Large intestine (tissue), 3 donors: ENCODE measurements around the gene GPX4. TPM values are rescaled to one million over a fixed set of nuclear protein-coding genes. Genes with fewer than 3 reads are reported as not detected.

Source experiments
- DNase-seq, 2 donors: peaks; one replicate each; pipeline versions ENCODE4 v3.0.0 to v3.0.0-alpha.2; 2013
- H3K27ac ChIP-seq: one replicate; pipeline ENCODE4 v1.5.1; 2013; ENCODE audit warnings: low read length
- H3K27me3 ChIP-seq: 2 replicates; pipeline ENCODE4 v1.6.1; 2013; ENCODE audit warnings: low read length; ENCODE audit not compliant: control insufficient read depth, insufficient read depth
- H3K36me3 ChIP-seq: 2 replicates; pipeline ENCODE4 v1.6.1; 2013; ENCODE audit warnings: low read length; ENCODE audit not compliant: control insufficient read depth, insufficient read depth
- H3K4me1 ChIP-seq: one replicate; pipeline ENCODE4 v1.6.1; 2013; ENCODE audit warnings: low read length; ENCODE audit not compliant: control insufficient read depth, insufficient read depth
- H3K4me3 ChIP-seq: one replicate; pipeline ENCODE4 v1.5.1; 2013; ENCODE audit warnings: low read length
- H3K9me3 ChIP-seq: one replicate; pipeline ENCODE4 v1.6.1; 2013; ENCODE audit warnings: mild to moderate bottlenecking, low read depth, low read length, moderate library complexity; ENCODE audit not compliant: control insufficient read depth
- WGBS: methylation state at CpG from one replicate; pipeline ENCODE4 v1.1.5; 2013; ENCODE audit warnings: low lambda C conversion rate; ENCODE audit not compliant: insufficient coverage; 5-methylcytosine and 5-hydroxymethylcytosine counted together
- polyA plus RNA-seq: library from polyadenylated mRNA; unstranded; fragments of 120-200 nt; gene quantifications from one replicate; pipeline ENCODE4 v1.2.1, GENCODE V29; 2013

The GPX4 gene
- polyA plus RNA-seq, 1 donor, result 394 TPM

GRCh38 chr19:1135454-1135853 is 31.7 kb downstream of the GPX4 start:
- DNase-seq, result no peak
- Histone ChIP-seq H3K27me3 (no peaks in the 10 kb centered on the region), H3K27ac (peak overlapping the region; percentile 84), H3K4me3 (no peak overlapping the region), H3K36me3 (peaks cover 17% of the 10 kb centered on the region), H3K4me1 (peaks cover 41% of the 10 kb centered on the region), H3K9me3 (peaks cover 12% of the 10 kb centered on the region)
- no CpG with 5 or more reads among the region's 17 CpGs for WGBS

GRCh38 chr19:1136201-1136600 is 32.4 kb downstream of the GPX4 start:
- Histone ChIP-seq H3K9me3 (peaks cover 18% of the 10 kb centered on the region), H3K36me3 (peaks cover 17% of the 10 kb centered on the region), H3K4me3 (peak overlapping the region; percentile 30), H3K4me1 (peaks cover 38% of the 10 kb centered on the region), H3K27me3 (no peaks in the 10 kb centered on the region), H3K27ac (peak overlapping the region; percentile 84)
- peak; percentile 65 to 85 for DNase-seq
- no CpG with 5 or more reads among the region's 12 CpGs for WGBS

GRCh38 chr19:1136621-1137317 is 33.0 kb downstream of the GPX4 start:
- WGBS, result no CpG with 5 or more reads among the region's 25 CpGs
- no peak overlapping the region for H3K4me3 ChIP-seq
- peaks cover 20% of the 10 kb centered on the region for H3K9me3 ChIP-seq
- no peaks in the 10 kb centered on the region for H3K27me3 ChIP-seq
- H3K4me1 ChIP-seq, result peaks cover 32% of the 10 kb centered on the region
- peaks cover 19% of the 10 kb centered on the region for H3K36me3 ChIP-seq
- H3K27ac ChIP-seq, result peak overlapping the region; percentile 84
- DNase-seq, result no peak

- peaks cover 27% of the 10 kb centered on the region for H3K36me3 ChIP-seq
- H3K9me3 ChIP-seq, result peaks cover 20% of the 10 kb centered on the region
- H3K27me3 ChIP-seq, result no peaks in the 10 kb centered on the region
- H3K4me3 ChIP-seq, result no peak overlapping the region
- no peak for DNase-seq
- H3K27ac ChIP-seq, result no peak overlapping the region
- no CpG with 5 or more reads among the region's 11 CpGs for WGBS
- peaks cover 21% of the 10 kb centered on the region for H3K4me1 ChIP-seq
Observed at GRCh38 chr19:1138121-1138520, 34.3 kb downstream of the GPX4 start.

- no peak overlapping the region for H3K27ac ChIP-seq
- H3K9me3 ChIP-seq, result peaks cover 20% of the 10 kb centered on the region
- peaks cover 17% of the 10 kb centered on the region for H3K4me1 ChIP-seq
- peaks cover 32% of the 10 kb centered on the region for H3K36me3 ChIP-seq
- no peak for DNase-seq
- no CpG with 5 or more reads among the region's 15 CpGs for WGBS
- no peaks in the 10 kb centered on the region for H3K27me3 ChIP-seq
- H3K4me3 ChIP-seq, result no peak overlapping the region
Observed at GRCh38 chr19:1139126-1139525, 35.3 kb downstream of the GPX4 start.

GRCh38 chr19:1140272-1141027 is 36.7 kb downstream of the GPX4 start:
- Histone ChIP-seq H3K27me3 (no peaks in the 10 kb centered on the region), H3K4me1 (peaks cover 15% of the 10 kb centered on the region), H3K9me3 (peaks cover 21% of the 10 kb centered on the region), H3K27ac (no peak overlapping the region), H3K4me3 (no peak overlapping the region), H3K36me3 (peaks cover 38% of the 10 kb centered on the region)
- DNase-seq, result no peak
- WGBS, result no CpG with 5 or more reads among the region's 39 CpGs

- Histone ChIP-seq H3K9me3 (peaks cover 25% of the 10 kb centered on the region), H3K4me3 (no peak overlapping the region), H3K27me3 (no peaks in the 10 kb centered on the region), H3K4me1 (peaks cover under 1% of the 10 kb centered on the region), H3K27ac (no peak overlapping the region), H3K36me3 (peaks cover 45% of the 10 kb centered on the region)
- no peak for DNase-seq
- 83% methylated on average over 1 of the region's 5 CpGs for WGBS
Observed at GRCh38 chr19:1141944-1142343, 38.1 kb downstream of the GPX4 start.

GRCh38 chr19:1143828-1144399 is 40.1 kb downstream of the GPX4 start:
- DNase-seq, result no peak
- no peak overlapping the region for H3K4me3 ChIP-seq
- no CpG with 5 or more reads among the region's 33 CpGs for WGBS
- H3K27ac ChIP-seq, result no peak overlapping the region
- H3K4me1 ChIP-seq, result no peaks in the 10 kb centered on the region
- peaks cover 25% of the 10 kb centered on the region for H3K9me3 ChIP-seq
- peaks cover 51% of the 10 kb centered on the region for H3K36me3 ChIP-seq
- no peaks in the 10 kb centered on the region for H3K27me3 ChIP-seq

GRCh38 chr19:1144741-1145140 is 40.9 kb downstream of the GPX4 start:
- WGBS, result no CpG with 5 or more reads among the region's 1 CpG
- Histone ChIP-seq H3K36me3 (peaks cover 54% of the 10 kb centered on the region), H3K4me1 (no peaks in the 10 kb centered on the region), H3K4me3 (no peak overlapping the region), H3K27ac (no peak overlapping the region), H3K27me3 (no peaks in the 10 kb centered on the region), H3K9me3 (peaks cover 25% of the 10 kb centered on the region)
- DNase-seq, result no peak

GRCh38 chr19:1145635-1146411 is 42.0 kb downstream of the GPX4 start:
- H3K4me3 ChIP-seq, result no peak overlapping the region
- H3K27me3 ChIP-seq, result no peaks in the 10 kb centered on the region
- no CpG with 5 or more reads among the region's 26 CpGs for WGBS
- DNase-seq, result no peak
- peaks cover 19% of the 10 kb centered on the region for H3K9me3 ChIP-seq
- no peak overlapping the region for H3K27ac ChIP-seq
- H3K4me1 ChIP-seq, result no peaks in the 10 kb centered on the region
- H3K36me3 ChIP-seq, result peaks cover 61% of the 10 kb centered on the region
